Tibial nerve (tissue), 4 donors: ENCODE data around the gene CRYBB1. TPM values are rescaled to one million over a fixed set of nuclear protein-coding genes. Genes with fewer than 3 reads are reported as not detected.

Source experiments
- DNase-seq, 2 donors: peaks; one replicate each; pipeline ENCODE4 v3.0.0-alpha.2; 2019; ENCODE audit warnings: low spot score in 2 of 2
- H3K27ac ChIP-seq, 4 donors: fragments of 200-600 bp; sonication (generic) in 3 of 4; one replicate each; pipeline ENCODE4 v1.5.1; 2017 to 2019; ENCODE audit warnings: mild to moderate bottlenecking in 1 of 4
- H3K27me3 ChIP-seq, 2 donors: fragments of 200-600 bp; sonication (generic) in 1 of 2; one replicate each; pipeline versions ENCODE4 v1.5.1 to v1.6.0; 2017 to 2019
- H3K36me3 ChIP-seq, 3 donors: fragments of 200-600 bp; sonication (generic); one replicate each; pipeline ENCODE4 v1.5.1; 2018 to 2019
- H3K4me1 ChIP-seq, 4 donors: fragments of 200-600 bp; sonication (generic) in 3 of 4; one replicate each; pipeline ENCODE4 v1.5.1; 2017 to 2019
- H3K4me3 ChIP-seq, 4 donors: fragments of 200-600 bp; sonication (generic) in 3 of 4; one replicate each; pipeline ENCODE4 v1.5.1; 2017 to 2019; ENCODE audit warnings: mild to moderate bottlenecking in 1 of 4, moderate library complexity in 1 of 4
- H3K9me3 ChIP-seq, 4 donors: fragments of 200-600 bp; sonication (generic) in 3 of 4; one replicate each; pipeline ENCODE4 v1.5.1; 2017 to 2019
- EP300 ChIP-seq, 2 donors: sonication (generic); formaldehyde crosslinking; IDR thresholded peaks; one replicate each; pipeline ENCODE4 v1.6.1; 2017; ENCODE audit warnings: antibody characterized with exemption in 2 of 2, mild to moderate bottlenecking in 1 of 2
- POLR2A ChIP-seq, 2 donors: fragments of 450-650 bp; IDR thresholded peaks; one replicate each; pipeline ENCODE4 v1.6.1; 2017; ENCODE audit warnings: antibody characterized with exemption in 2 of 2, mild to moderate bottlenecking in 2 of 2, moderate library complexity in 2 of 2
- WGBS, 2 donors: methylation state at CpG; one replicate each; pipeline ENCODE4 v1.1.5; 2018; 5-methylcytosine and 5-hydroxymethylcytosine counted together
- total RNA-seq, 4 donors: library from RNA; depleted of rRNA; stranded (reverse); fragments of >200 nt; gene quantifications; one replicate each; pipeline ENCODE4 v1.1.0, GENCODE V29; 2016
- TF ChIP-seq, protein P1 (sequence below), 5 experiments: fragments of 200-600 bp in 3 of 5; fragments of 450-650 bp in 2 of 5; sonication (generic) in 3 of 5; IDR thresholded peaks; one replicate each; pipeline ENCODE4 v1.5.1; 2016 to 2019; ENCODE audit warnings: antibody characterized with exemption in 5 of 5, mild to moderate bottlenecking in 3 of 5, moderate library complexity in 2 of 5

The CRYBB1 gene
- total RNA-seq, 4 donors from 2014 or later: 0.84 to 4.8 (median 1.8) TPM

DNA sequence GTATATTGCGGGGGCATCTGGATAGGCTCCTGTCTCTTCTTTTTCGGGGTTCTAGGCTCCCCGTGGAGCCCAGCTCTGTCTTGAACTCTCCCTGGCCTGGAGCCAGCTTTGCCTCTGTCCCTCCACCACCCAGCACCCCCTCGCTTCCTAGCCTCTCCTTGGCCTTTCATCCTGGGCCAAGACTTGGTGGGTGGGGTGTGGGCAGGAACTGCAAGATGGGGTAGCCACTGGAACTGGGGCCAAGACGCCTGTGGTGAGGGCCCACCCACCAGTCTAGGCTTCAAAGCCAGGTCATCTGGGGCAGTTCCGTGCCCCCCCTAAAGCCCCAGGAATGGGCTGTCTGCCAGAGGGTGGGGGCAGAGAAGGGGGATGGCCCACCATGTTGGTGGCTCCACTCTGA lies 1.7 kb upstream of the CRYBB1 start:
- Histone ChIP-seq H3K9me3 (no peaks in the 10 kb centered on the region), H3K4me3 (no peak overlapping the region), H3K4me1 (peaks cover 0 to 8% (median 2%) of the 10 kb centered on the region in 4 donors), H3K27me3 (peaks cover 0 to 13% of the 10 kb centered on the region in 2 donors), H3K36me3 (no peaks in the 10 kb centered on the region), H3K27ac (no peak overlapping the region)
- WGBS, 2 donors: 35 to 38% methylated on average over 6 of the region's 6 CpGs
- TF ChIP-seq, protein P1, sequence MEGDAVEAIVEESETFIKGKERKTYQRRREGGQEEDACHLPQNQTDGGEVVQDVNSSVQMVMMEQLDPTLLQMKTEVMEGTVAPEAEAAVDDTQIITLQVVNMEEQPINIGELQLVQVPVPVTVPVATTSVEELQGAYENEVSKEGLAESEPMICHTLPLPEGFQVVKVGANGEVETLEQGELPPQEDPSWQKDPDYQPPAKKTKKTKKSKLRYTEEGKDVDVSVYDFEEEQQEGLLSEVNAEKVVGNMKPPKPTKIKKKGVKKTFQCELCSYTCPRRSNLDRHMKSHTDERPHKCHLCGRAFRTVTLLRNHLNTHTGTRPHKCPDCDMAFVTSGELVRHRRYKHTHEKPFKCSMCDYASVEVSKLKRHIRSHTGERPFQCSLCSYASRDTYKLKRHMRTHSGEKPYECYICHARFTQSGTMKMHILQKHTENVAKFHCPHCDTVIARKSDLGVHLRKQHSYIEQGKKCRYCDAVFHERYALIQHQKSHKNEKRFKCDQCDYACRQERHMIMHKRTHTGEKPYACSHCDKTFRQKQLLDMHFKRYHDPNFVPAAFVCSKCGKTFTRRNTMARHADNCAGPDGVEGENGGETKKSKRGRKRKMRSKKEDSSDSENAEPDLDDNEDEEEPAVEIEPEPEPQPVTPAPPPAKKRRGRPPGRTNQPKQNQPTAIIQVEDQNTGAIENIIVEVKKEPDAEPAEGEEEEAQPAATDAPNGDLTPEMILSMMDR (IDR thresholded peaks at IDR 0.05): no peak
- TF ChIP-seq POLR2A (IDR thresholded peaks at IDR 0.05) (no peak), EP300 (IDR thresholded peaks at IDR 0.05) (no peak)
- no peak for DNase-seq

DNA sequence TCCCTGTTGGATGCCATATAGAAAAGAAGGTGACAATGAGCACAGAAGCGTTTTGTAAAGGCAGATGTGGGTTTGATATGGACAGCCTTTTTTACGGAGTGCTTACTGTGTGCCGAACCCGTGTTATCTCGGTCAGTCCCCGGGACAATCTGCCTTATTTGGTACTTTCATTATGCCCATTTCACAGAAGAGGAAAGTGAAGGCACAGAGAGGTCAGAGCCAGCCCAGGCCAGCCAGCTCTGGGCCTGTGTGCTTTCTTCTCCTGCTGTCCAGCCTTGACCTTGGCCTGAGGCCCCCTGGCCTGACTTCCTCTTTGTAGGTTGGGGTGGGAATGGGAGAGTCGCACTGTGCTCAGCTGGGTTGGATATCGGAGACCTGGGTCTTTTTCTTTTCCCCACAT lies 628 bp upstream of the CRYBB1 start:
- H3K27me3 ChIP-seq: peaks cover 0 to 20% of the 10 kb centered on the region in 2 donors
- peaks cover 0 to 8% (median 2%) of the 10 kb centered on the region in 4 donors for H3K4me1 ChIP-seq
- 79 to 90% methylated on average over 8 of the region's 8 CpGs for WGBS, 2 donors
- DNase-seq: no peak
- no peak overlapping the region for H3K4me3 ChIP-seq
- TF ChIP-seq EP300 (IDR thresholded peaks at IDR 0.05) (no peak), POLR2A (IDR thresholded peaks at IDR 0.05) (no peak)
- TF ChIP-seq, protein P1 (IDR thresholded peaks at IDR 0.05): no peak
- H3K9me3 ChIP-seq: no peaks in the 10 kb centered on the region
- H3K27ac ChIP-seq: no peak overlapping the region
- H3K36me3 ChIP-seq: no peaks in the 10 kb centered on the region

DNA sequence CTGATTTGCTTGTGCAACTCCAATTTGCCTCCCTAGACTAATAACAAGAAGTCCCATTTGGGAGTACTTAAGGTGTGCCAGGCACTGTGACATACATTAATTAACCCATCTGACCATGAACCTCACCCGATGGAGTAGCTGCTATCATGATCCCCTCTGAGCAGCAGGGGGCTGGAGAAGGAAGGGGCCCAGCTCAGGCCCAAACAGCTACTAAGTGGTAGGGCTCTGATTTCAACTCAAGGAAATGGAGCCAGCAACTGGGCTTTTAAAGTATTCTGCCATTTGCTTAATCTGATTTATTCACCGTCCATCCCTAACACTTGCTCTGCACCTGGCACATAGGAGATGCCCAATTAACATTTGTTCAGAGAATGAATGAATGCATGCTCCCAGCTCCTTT lies 1.2 kb downstream of the CRYBB1 start:
- Histone ChIP-seq H3K4me3 (no peak overlapping the region), H3K36me3 (no peaks in the 10 kb centered on the region), H3K9me3 (no peaks in the 10 kb centered on the region), H3K27ac (no peak overlapping the region), H3K27me3 (peaks cover 0 to 31% of the 10 kb centered on the region in 2 donors), H3K4me1 (peaks cover 0 to 8% (median 2%) of the 10 kb centered on the region in 4 donors)
- DNase-seq: no peak
- WGBS, 2 donors: 49 to 68% methylated on average over 2 of the region's 2 CpGs
- TF ChIP-seq POLR2A (IDR thresholded peaks at IDR 0.05) (no peak), EP300 (IDR thresholded peaks at IDR 0.05) (no peak)
- TF ChIP-seq, protein P1 (IDR thresholded peaks at IDR 0.05): no peak

DNA sequence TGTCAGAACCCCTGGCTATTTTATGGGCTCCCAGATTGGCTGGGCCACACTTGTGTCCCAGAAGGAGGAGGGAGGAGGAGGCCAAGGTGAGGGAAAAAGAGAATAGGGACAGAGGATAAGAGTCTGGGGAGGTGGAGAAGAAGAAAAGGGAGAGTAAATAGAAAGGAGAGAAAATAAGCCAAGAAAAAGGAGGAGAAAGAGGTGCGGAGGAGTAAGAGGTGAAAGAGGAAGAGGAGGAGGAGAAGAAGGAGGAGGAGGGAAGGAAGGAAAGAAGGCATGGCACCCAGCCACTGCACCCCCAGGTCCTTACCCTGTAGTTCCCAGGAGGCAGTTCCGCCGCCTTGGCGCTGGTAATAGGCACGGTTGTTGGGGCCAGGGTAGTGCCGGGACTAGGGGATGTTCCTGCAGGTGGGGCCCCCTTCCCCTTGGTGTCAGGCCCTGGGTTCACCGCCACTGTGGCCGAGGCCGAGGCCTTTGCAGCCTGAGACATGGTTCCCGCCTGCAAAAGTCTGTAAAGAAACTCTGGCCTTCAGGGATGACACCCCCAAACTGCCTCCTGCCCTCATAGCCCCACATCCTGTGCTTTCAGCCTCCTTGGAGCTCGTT lies 1.9 kb downstream of the CRYBB1 start:
- DNase-seq: no peak
- Histone ChIP-seq H3K27ac (no peak overlapping the region), H3K9me3 (no peaks in the 10 kb centered on the region), H3K36me3 (no peaks in the 10 kb centered on the region), H3K4me1 (peaks cover 0 to 8% (median 2%) of the 10 kb centered on the region in 4 donors), H3K4me3 (no peak overlapping the region), H3K27me3 (peaks cover 0 to 28% of the 10 kb centered on the region in 2 donors)
- 64 to 70% methylated on average over 11 of the region's 11 CpGs for WGBS, 2 donors
- TF ChIP-seq EP300 (IDR thresholded peaks at IDR 0.05): no peak
- TF ChIP-seq, protein P1 (IDR thresholded peaks at IDR 0.05): no peak
- TF ChIP-seq POLR2A (IDR thresholded peaks at IDR 0.05): no peak

DNA sequence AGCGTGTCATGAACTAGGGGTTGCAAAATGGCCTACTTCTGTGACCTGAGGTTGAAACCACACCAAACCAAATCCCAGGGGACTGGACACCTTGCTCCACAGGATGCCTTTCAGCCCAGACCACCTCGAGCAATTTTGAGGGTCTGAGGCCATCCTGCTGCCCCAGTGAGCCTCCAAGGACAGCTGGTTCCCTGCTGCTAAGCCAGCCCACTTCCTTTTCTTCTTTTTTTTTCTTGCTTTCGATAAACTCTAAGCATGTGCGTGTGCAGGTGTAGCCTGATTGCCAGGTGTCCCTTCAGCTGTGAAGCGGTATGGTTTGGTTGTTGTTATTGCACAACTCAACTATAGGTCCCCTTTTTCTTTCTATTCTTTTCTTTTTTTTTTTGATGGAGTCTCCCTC lies 2.7 kb downstream of the CRYBB1 start:
- WGBS, 2 donors: 42 to 58% methylated on average over 5 of the region's 5 CpGs
- H3K36me3 ChIP-seq: no peaks in the 10 kb centered on the region
- no peak overlapping the region for H3K4me3 ChIP-seq
- H3K9me3 ChIP-seq: no peaks in the 10 kb centered on the region
- peaks cover 0 to 8% (median 2%) of the 10 kb centered on the region in 4 donors for H3K4me1 ChIP-seq
- H3K27me3 ChIP-seq: peaks cover 0 to 28% of the 10 kb centered on the region in 2 donors
- no peak for DNase-seq
- no peak for TF ChIP-seq EP300 (IDR thresholded peaks at IDR 0.05)
- TF ChIP-seq, protein P1 (IDR thresholded peaks at IDR 0.05): no peak
- no peak for TF ChIP-seq POLR2A (IDR thresholded peaks at IDR 0.05)
- no peak overlapping the region for H3K27ac ChIP-seq
